ENCODE measurements around the gene OR8H1.

OR8H1 gene

GRCh38 chr11:56292154-56292553, at the start of gene OR8H1:
Gene OR8H1 (minus strand): TSS chr11:56292254. CDS start chr11:56291062, 1,192 bp downstream.
- Histone ChIP-seq H3K9ac (ENCODE audit: low read length) (no peak within 1 kb of the TSS), H2AFZ (ENCODE audit: low read depth, low read length, severe bottlenecking) (no peak within 1 kb of the TSS), H4K20me1 (ENCODE audit: low read depth, low read length) (no peaks in the 10 kb centered on the region), H3K27ac (ENCODE audit: low read depth, low read length) (no peak within 1 kb of the TSS), H3K36me3 (ENCODE audit: low read length) (no peaks in the 10 kb centered on the region), H3F3A (ENCODE audit: insufficient read depth) (no peaks in the 10 kb centered on the region), H3K9me2 (replicated peaks; ENCODE audit: insufficient read depth, low read length) (no peaks in the 10 kb centered on the region), H3K4me3 (ENCODE audit: insufficient read depth, low read length, poor library complexity, severe bottlenecking) (no peak within 1 kb of the TSS), H3K9me3 (ENCODE audit: insufficient read depth, low read length) (no peaks in the 10 kb centered on the region), H3K4me2 (ENCODE audit: low read depth, low read length, poor library complexity, severe bottlenecking) (no peak within 1 kb of the TSS), H3K79me2 (ENCODE audit: insufficient read depth, low read length) (no peaks in the 10 kb centered on the region), H3K27me3 (ENCODE audit: low read length) (no peaks in the 10 kb centered on the region)
- TF ChIP-seq CTCF (IDR thresholded peaks at IDR 0.05; ENCODE audit: insufficient read depth, low read length, poor library complexity, severe bottlenecking) (no peak), EZH2phosphoT487 (conservative IDR thresholded peaks at IDR 0.05; ENCODE audit: low read length) (no peak)

GRCh38 chr11:56340289-56340688, 48.2 kb upstream of the OR8H1 start:
- Histone ChIP-seq H3K9me3 (ENCODE audit: insufficient read depth, low read length) (no peaks in the 10 kb centered on the region), H3K27ac (ENCODE audit: low read depth, low read length) (no peak overlapping the region), H3K27me3 (ENCODE audit: low read length) (no peaks in the 10 kb centered on the region), H4K20me1 (ENCODE audit: low read depth, low read length) (no peaks in the 10 kb centered on the region), H3K4me2 (ENCODE audit: low read depth, low read length, poor library complexity, severe bottlenecking) (no peak overlapping the region), H3K4me3 (ENCODE audit: insufficient read depth, low read length, poor library complexity, severe bottlenecking) (no peak overlapping the region), H3K9ac (ENCODE audit: low read length) (no peak overlapping the region), H3F3A (ENCODE audit: insufficient read depth) (no peaks in the 10 kb centered on the region), H2AFZ (ENCODE audit: low read depth, low read length, severe bottlenecking) (no peak overlapping the region), H3K79me2 (ENCODE audit: insufficient read depth, low read length) (no peaks in the 10 kb centered on the region), H3K36me3 (ENCODE audit: low read length) (no peaks in the 10 kb centered on the region), H3K9me2 (replicated peaks; ENCODE audit: insufficient read depth, low read length) (no peaks in the 10 kb centered on the region)
- TF ChIP-seq EZH2phosphoT487 (conservative IDR thresholded peaks at IDR 0.05; ENCODE audit: low read length) (no peak), CTCF (IDR thresholded peaks at IDR 0.05; ENCODE audit: insufficient read depth, low read length, poor library complexity, severe bottlenecking) (no peak)

- Histone ChIP-seq H3K27me3 (ENCODE audit: low read length) (no peaks in the 10 kb centered on the region), H3K9ac (ENCODE audit: low read length) (no peak overlapping the region), H3K27ac (ENCODE audit: low read depth, low read length) (no peak overlapping the region), H3K4me2 (ENCODE audit: low read depth, low read length, poor library complexity, severe bottlenecking) (no peak overlapping the region), H2AFZ (ENCODE audit: low read depth, low read length, severe bottlenecking) (no peak overlapping the region), H3K36me3 (ENCODE audit: low read length) (no peaks in the 10 kb centered on the region), H4K20me1 (ENCODE audit: low read depth, low read length) (no peaks in the 10 kb centered on the region), H3K9me2 (replicated peaks; ENCODE audit: insufficient read depth, low read length) (no peaks in the 10 kb centered on the region), H3F3A (ENCODE audit: insufficient read depth) (no peaks in the 10 kb centered on the region), H3K4me3 (ENCODE audit: insufficient read depth, low read length, poor library complexity, severe bottlenecking) (no peak overlapping the region), H3K79me2 (ENCODE audit: insufficient read depth, low read length) (no peaks in the 10 kb centered on the region), H3K9me3 (ENCODE audit: insufficient read depth, low read length) (no peaks in the 10 kb centered on the region)
- no peak for TF ChIP-seq EZH2phosphoT487 (conservative IDR thresholded peaks at IDR 0.05; ENCODE audit: low read length)
- no peak for TF ChIP-seq CTCF (IDR thresholded peaks at IDR 0.05; ENCODE audit: insufficient read depth, low read length, poor library complexity, severe bottlenecking)
Measured at GRCh38 chr11:56333156-56333555, 41.1 kb upstream of the OR8H1 start.

All from SU-DHL-6 (cell line).